IMR-90 (cell line): Measurements from ENCODE around the gene FOSB. TPM values are rescaled to one million over a fixed set of nuclear protein-coding genes. Genes with fewer than 3 reads are reported as not detected.

ENCODE experiments used
- ATAC-seq: fragments of 200-7000 bp; cut with Tn5 transposase; 2 replicates; pipeline ENCODE4 v1.9.1; 2020; ENCODE audit warnings: low read depth, mild to moderate bottlenecking, moderate library complexity
- BruUV-seq: library from RNA; stranded (reverse); fragments of 400-500 nt; replicated peaks from 2 replicates; lab custom pipeline; 2021; lab: Mats Ljungman, UMichigan
- CTCF ChIA-PET: fragments of 300-600 bp; formaldehyde crosslinking; extraction: SDS; loops from one replicate; lab custom pipeline; 2021; ENCODE audit warnings: antibody characterized with exemption; lab: Yijun Ruan, JAX
- POLR2A ChIA-PET: fragments of 300-600 bp; sonication (Branson Sonifier 250); formaldehyde crosslinking; loops from one replicate; lab custom pipeline; 2022; ENCODE audit warnings: antibody characterized with exemption; ENCODE audit not compliant: unreplicated experiment; lab: Charles Lee
- DNase-seq: peaks from one replicate; pipeline ENCODE4 v3.0.0; 2013
- H2AFZ ChIP-seq: replicated peaks from 2 replicates; pipeline ENCODE3; 2013; ENCODE audit warnings: low read length, mild to moderate bottlenecking; ENCODE audit not compliant: poor library complexity
- H2AK5ac ChIP-seq: 2 replicates; pipeline ENCODE4 v1.6.1; 2013; ENCODE audit warnings: low read depth, low read length, inconsistent platforms
- H2AK9ac ChIP-seq: replicated peaks from 2 replicates; pipeline ENCODE3; 2013; ENCODE audit warnings: mild to moderate bottlenecking, low read depth, low read length, moderate library complexity; ENCODE audit not compliant: poor library complexity
- H2BK120ac ChIP-seq: 2 replicates; pipeline ENCODE4 v1.6.1; 2013; ENCODE audit warnings: low read depth, low read length, inconsistent platforms
- H2BK15ac ChIP-seq: 3 replicates; pipeline ENCODE4 v1.6.1; 2013; ENCODE audit warnings: low read depth, low read length, inconsistent platforms
- H2BK20ac ChIP-seq: 2 replicates; pipeline ENCODE4 v1.6.1; 2013; ENCODE audit warnings: low read depth, mild to moderate bottlenecking, inconsistent platforms, low read length, moderate library complexity
- H2BK5ac ChIP-seq: 2 replicates; pipeline ENCODE4 v1.6.1; 2013; ENCODE audit warnings: mild to moderate bottlenecking, low read depth, low read length, inconsistent platforms; ENCODE audit not compliant: poor library complexity, severe bottlenecking
- H3K14ac ChIP-seq: replicated peaks from 2 replicates; pipeline ENCODE4 v1.6.1; 2013; ENCODE audit warnings: low read depth, low read length, inconsistent platforms
- H3K18ac ChIP-seq: 2 replicates; pipeline ENCODE4 v1.6.1; 2013; ENCODE audit warnings: low read depth, low read length, control low read depth
- H3K23ac ChIP-seq: 2 replicates; pipeline ENCODE4 v1.6.1; 2013; ENCODE audit warnings: low read depth, low read length, inconsistent platforms
- H3K27ac ChIP-seq: 2 replicates; pipeline ENCODE4 v1.5.1; 2013; ENCODE audit warnings: mild to moderate bottlenecking, control low read depth, low read length; ENCODE audit not compliant: insufficient read depth
- H3K27me3 ChIP-seq: 2 replicates; pipeline ENCODE4 v1.6.1; 2013; ENCODE audit warnings: low read length; ENCODE audit not compliant: control insufficient read depth, insufficient read depth
- H3K36me3 ChIP-seq: 2 replicates; pipeline ENCODE4 v1.6.1; 2013; ENCODE audit warnings: low read length, mixed read lengths; ENCODE audit not compliant: control insufficient read depth, insufficient read depth
- H3K4ac ChIP-seq: 2 replicates; pipeline ENCODE4 v1.6.1; 2013; ENCODE audit warnings: low read depth, low read length, inconsistent platforms
- H3K4me1 ChIP-seq: 2 replicates; pipeline ENCODE4 v1.6.1; 2013; ENCODE audit warnings: low read length, mixed read lengths; ENCODE audit not compliant: control insufficient read depth, insufficient read depth
- H3K4me2 ChIP-seq: 2 replicates; pipeline ENCODE4 v1.6.1; 2013; ENCODE audit warnings: low read depth, mild to moderate bottlenecking, control low read depth, low read length, moderate library complexity
- H3K4me3 ChIP-seq: 2 replicates; pipeline ENCODE4 v1.5.1; 2013; ENCODE audit warnings: low read depth, mild to moderate bottlenecking, control low read depth, low read length, moderate library complexity; ENCODE audit not compliant: insufficient read depth
- H3K56ac ChIP-seq: 2 replicates; pipeline ENCODE4 v1.6.1; 2013; ENCODE audit warnings: low read length, inconsistent platforms; ENCODE audit not compliant: insufficient read depth; ENCODE audit errors: extremely low read depth
- H3K79me1 ChIP-seq, 2 experiments: 2 replicates each; pipeline ENCODE4 v1.6.1; 2013; ENCODE audit warnings: low read length in 2 of 2, inconsistent platforms in 1 of 2, low read depth in 1 of 2
- H3K9ac ChIP-seq: 2 replicates; pipeline ENCODE4 v1.6.1; 2013; ENCODE audit warnings: low read depth, low read length, control low read depth
- H3K9me1 ChIP-seq: 2 replicates; pipeline ENCODE4 v1.6.1; 2013; ENCODE audit warnings: low read length, inconsistent platforms; ENCODE audit not compliant: insufficient read depth
- H3K9me3 ChIP-seq: 2 replicates; pipeline ENCODE4 v1.6.1; 2013; ENCODE audit warnings: low read length; ENCODE audit not compliant: control insufficient read depth, insufficient read depth
- H4K20me1 ChIP-seq: 2 replicates; pipeline ENCODE4 v1.6.1; 2013; ENCODE audit warnings: low read length, inconsistent platforms; ENCODE audit not compliant: insufficient read depth
- H4K5ac ChIP-seq: 2 replicates; pipeline ENCODE4 v1.6.1; 2013; ENCODE audit warnings: mild to moderate bottlenecking, low read depth, low read length, control low read depth
- H4K8ac ChIP-seq, 2 experiments: 2 replicates each; pipeline ENCODE4 v1.6.1; 2013; ENCODE audit warnings: low read depth in 2 of 2, low read length in 2 of 2, control low read depth in 1 of 2, inconsistent platforms in 1 of 2
- H4K91ac ChIP-seq: 2 replicates; pipeline ENCODE4 v1.6.1; 2013; ENCODE audit warnings: low read depth, low read length, inconsistent platforms; ENCODE audit not compliant: insufficient read depth
- FOS ChIP-seq: fragments of 150-350 bp; IDR thresholded peaks from 2 replicates; pipeline ENCODE4 v1.6.1; 2016; ENCODE audit warnings: low read depth, low read length
- MAFK ChIP-seq: IDR thresholded peaks from 2 replicates; pipeline ENCODE4 v1.6.1; 2012; ENCODE audit warnings: low read depth, low read length, improper control_type of control experiment
- MAZ ChIP-seq: IDR thresholded peaks from 2 replicates; pipeline ENCODE4 v1.6.1; 2012; ENCODE audit warnings: low read depth, mild to moderate bottlenecking, low read length, improper control_type of control experiment, moderate library complexity, borderline replicate concordance
- MXI1 ChIP-seq: IDR thresholded peaks from 2 replicates; pipeline ENCODE4 v1.6.1; 2012; ENCODE audit warnings: low read depth, mild to moderate bottlenecking, low read length, moderate library complexity, borderline replicate concordance
- NFE2L2 ChIP-seq: fragments of 150-350 bp; IDR thresholded peaks from 2 replicates; pipeline ENCODE4 v1.6.1; 2016; ENCODE audit warnings: low read depth, mild to moderate bottlenecking, low read length
- RCOR1 ChIP-seq: IDR thresholded peaks from 2 replicates; pipeline ENCODE4 v1.6.1; 2012; ENCODE audit warnings: mild to moderate bottlenecking, low read length, improper control_type of control experiment; ENCODE audit not compliant: insufficient replicate concordance
- RFX5 ChIP-seq: IDR thresholded peaks from 2 replicates; pipeline ENCODE4 v1.8.0; 2012; ENCODE audit warnings: low read depth, mild to moderate bottlenecking, low read length, moderate library complexity
- WGBS, 2 experiments: methylation state at CpG; one replicate each; pipeline versions ENCODE4 v1.1.5 to v1.1.7; 2013; ENCODE audit warnings: missing lambda C conversion rate in 2 of 2; ENCODE audit not compliant: insufficient read length in 1 of 2; ENCODE audit errors: extremely low coverage in 2 of 2; 5-methylcytosine and 5-hydroxymethylcytosine counted together
- dilution Hi-C: fragments of 300-500 bp; cut with HindIII; formaldehyde crosslinking; loops from one replicate; pipeline ENCODE4 v1.14.3; 2018; ENCODE audit warnings: low sequenced_read_pairs; ENCODE audit not compliant: unreplicated experiment
- in situ Hi-C: fragments of 300-500 bp; cut with MboI; formaldehyde crosslinking; loops from 3 replicates; pipeline ENCODE4 v1.14.3; 2019; ENCODE audit warnings: low sequenced_read_pairs, inconsistent platforms, mixed read lengths
- intact Hi-C: fragments of 100-400 bp; cut with micrococcal nuclease; formaldehyde crosslinking; loops from 2 replicates; pipeline ENCODE4 v1.10.0; 2022
- microRNA-seq, 2 experiments: library from miRNA; stranded (forward) in 1 of 2; unstranded in 1 of 2; fragments of 10-50 nt in 1 of 2; fragments of <30 nt in 1 of 2; gene quantifications in 1 of 2; microRNA quantifications in 1 of 2; one replicate each; pipeline versions ENCODE3 to v1.1.0; 2013 to 2020; ENCODE audit not compliant: insufficient read depth in 1 of 2, insufficient read length in 1 of 2, unreplicated experiment in 1 of 2
- polyA plus RNA-seq, 3 experiments: library from polyadenylated mRNA; depleted of rRNA; stranded (reverse); fragments of >200 nt; gene quantifications; 2 replicates each; pipeline ENCODE4 v1.2.3, GENCODE V29; 2012; ENCODE audit warnings: low replicate concordance in 1 of 3
- small RNA-seq, 5 experiments: library from RNA; depleted of rRNA; stranded (forward); fragments of <200 nt; gene quantifications; one replicate each; pipeline ENCODE3, GENCODE V24; 2012
- total RNA-seq: library from RNA; depleted of rRNA; stranded (reverse); fragments of >200 nt; gene quantifications from 2 replicates; pipeline ENCODE4 v1.2.3, GENCODE V29; 2012; rRNA removed
- TF ChIP-seq, protein P1 (sequence below): fragments of 150-350 bp; IDR thresholded peaks from 2 replicates; pipeline ENCODE4 v1.6.1; 2017; ENCODE audit warnings: mild to moderate bottlenecking, antibody characterized with exemption, low read length, low read depth

FOSB gene
- total and polyA plus RNA-seq, 2 of the 4 experiments (the other 2 are of a cell fraction), result 11.1 to 15.6 TPM

DNA sequence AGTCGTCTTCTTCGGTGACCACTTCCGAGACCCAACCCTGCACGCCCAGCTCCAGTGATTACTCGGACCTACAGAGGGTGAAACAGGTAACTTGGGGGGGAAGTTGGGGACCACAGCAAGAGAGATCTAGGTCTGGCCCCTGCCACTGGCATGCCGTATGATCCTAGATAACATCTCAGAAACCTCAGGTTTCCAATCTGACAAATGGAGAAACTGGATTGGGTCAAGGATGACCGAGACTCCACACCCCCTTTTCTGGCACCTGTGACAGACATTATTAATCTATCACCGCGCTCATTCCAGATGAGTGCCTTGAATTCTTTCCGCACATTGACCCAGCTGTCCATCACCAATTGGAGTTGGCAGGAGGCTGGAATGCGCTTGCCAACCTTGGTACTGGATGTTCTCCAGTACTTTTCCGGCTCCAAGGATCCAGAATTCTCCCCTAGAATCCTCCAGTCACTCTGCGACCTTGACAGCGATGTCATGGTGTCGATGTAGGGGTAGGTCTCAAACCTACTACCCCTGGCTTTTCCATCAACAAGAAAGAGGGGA, 56.9 kb downstream of the FOSB start:
- BruUV-seq, result no TSS peak
- H3K4me2 ChIP-seq, result no peak overlapping the region
- peaks cover 19 to 64% of the 10 kb centered on the region in 2 experiments for H3K79me1 ChIP-seq
- no peak overlapping the region for H2AK9ac ChIP-seq
- no peak overlapping the region for H2BK5ac ChIP-seq
- no peak overlapping the region for H3K23ac ChIP-seq
- no peak overlapping the region for H4K5ac ChIP-seq
- peaks cover 2% of the 10 kb centered on the region; the same call in 1 of the 2 replicates for H3K4me1 ChIP-seq
- H3K36me3 ChIP-seq, result peaks cover 60% of the 10 kb centered on the region
- POLR2A ChIA-PET, result no interaction called here
- no peak overlapping the region for H4K91ac ChIP-seq
- no peak overlapping the region for H2BK20ac ChIP-seq
- no peaks in the 10 kb centered on the region for H3K9me3 ChIP-seq
- no peak overlapping the region for H3K9ac ChIP-seq
- H3K14ac ChIP-seq, result no peak overlapping the region
- H4K8ac ChIP-seq, result no peak overlapping the region
- H3K4ac ChIP-seq, result no peak overlapping the region
- H3K56ac ChIP-seq, result no peak overlapping the region
- no peak overlapping the region for H2AK5ac ChIP-seq
- no peak overlapping the region for H2AFZ ChIP-seq
- dilution Hi-C loops, result no loop called here
- 0 out of 2 replicates have a peak, but pooled peaks cover 4% of the 10 kb centered on the region for H3K9me1 ChIP-seq
- intact Hi-C loops, result loop anchor here (5.0 kb wide), 1 partner anchor 33 kb away; no protein-coding TSS in a partner anchor
- CTCF ChIA-PET, result interaction anchor here (0.6 kb wide), 2 partner anchors 11 to 35 kb away, joined by 5 to 9 read pairs; no protein-coding TSS in a partner anchor
- H3K4me3 ChIP-seq, result no peak overlapping the region
- H4K20me1 ChIP-seq, result peaks cover 66% of the 10 kb centered on the region
- no peak overlapping the region for H2BK120ac ChIP-seq
- H2BK15ac ChIP-seq, result no peak overlapping the region
- H3K27me3 ChIP-seq, result no peaks in the 10 kb centered on the region
- no peak for TF ChIP-seq RFX5
- TF ChIP-seq MXI1, result no peak
- no peak for TF ChIP-seq RCOR1
- TF ChIP-seq FOS, result no peak
- no peak for TF ChIP-seq MAZ
- no peak for TF ChIP-seq NFE2L2
- TF ChIP-seq MAFK, result no peak
- TF ChIP-seq, protein P1, sequence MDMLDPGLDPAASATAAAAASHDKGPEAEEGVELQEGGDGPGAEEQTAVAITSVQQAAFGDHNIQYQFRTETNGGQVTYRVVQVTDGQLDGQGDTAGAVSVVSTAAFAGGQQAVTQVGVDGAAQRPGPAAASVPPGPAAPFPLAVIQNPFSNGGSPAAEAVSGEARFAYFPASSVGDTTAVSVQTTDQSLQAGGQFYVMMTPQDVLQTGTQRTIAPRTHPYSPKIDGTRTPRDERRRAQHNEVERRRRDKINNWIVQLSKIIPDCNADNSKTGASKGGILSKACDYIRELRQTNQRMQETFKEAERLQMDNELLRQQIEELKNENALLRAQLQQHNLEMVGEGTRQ, result no peak
- H3K27ac ChIP-seq, result no peak overlapping the region
- 97% methylated on average over 6 of the region's 15 CpGs; no CpG with 5 or more reads in 1 of the 2 experiments for WGBS, 2 experiments
- DNase-seq (no peak), ATAC-seq (no peak)
- no peak overlapping the region for H3K18ac ChIP-seq
- in situ Hi-C loops, result loop anchor here (10.0 kb wide), 1 partner anchor 120 kb away; no protein-coding TSS in a partner anchor

Small RNA genes within 50 kb of the gene (microRNA-seq; reads per million reads assigned to microRNA genes)
- 0 reads per million in 2 experiments for gene MIR6088

Small RNA genes within 50 kb of the gene (small RNA-seq; reads per million reads assigned to genes)
- gene MIR6088, result 0 reads per million in 5 experiments

Other genes starting within 250 kb of the FOSB start
- not detected in 2 replicates for gene EXOC3L2, start 222.6 kb upstream of the FOSB start, total RNA-seq
- 0.03 TPM in 1 of 2 replicates, not detected in the other for gene EXOC3L2, start 222.6 kb upstream of the FOSB start, polyA plus RNA-seq (2012; rRNA removed)
- gene MARK4, start 216.7 kb upstream of the FOSB start, total RNA-seq, result 8.1 and 11.3 TPM in 2 replicates
- gene MARK4, start 216.7 kb upstream of the FOSB start, polyA plus RNA-seq (2012; rRNA removed), result 20.3 and 20.7 TPM in 2 replicates
- gene CKM, start 145.1 kb upstream of the FOSB start, total RNA-seq, result not detected in 2 replicates
- gene CKM, start 145.1 kb upstream of the FOSB start, polyA plus RNA-seq (2012; rRNA removed), result not detected in 2 replicates
- under 0.01 and 0.18 TPM in 2 replicates for gene KLC3, start 127.2 kb upstream of the FOSB start, total RNA-seq
- gene KLC3, start 127.2 kb upstream of the FOSB start, polyA plus RNA-seq (2012; rRNA removed), result 0.09 and 0.14 TPM in 2 replicates
- gene ERCC2, start 97.4 kb upstream of the FOSB start, total RNA-seq, result 26.7 and 30.6 TPM in 2 replicates
- 66.5 and 75.6 TPM in 2 replicates for gene ERCC2, start 97.4 kb upstream of the FOSB start, polyA plus RNA-seq (2012; rRNA removed)
- gene PPP1R13L, start 62.9 kb upstream of the FOSB start, total RNA-seq, result 0.56 and 3.0 TPM in 2 replicates
- gene PPP1R13L, start 62.9 kb upstream of the FOSB start, polyA plus RNA-seq (2012; rRNA removed), result 11.6 and 13.3 TPM in 2 replicates
- 10.3 and 12.5 TPM in 2 replicates for gene POLR1G, start 61.4 kb upstream of the FOSB start, total RNA-seq
- 8.0 and 8.8 TPM in 2 replicates for gene POLR1G, start 61.4 kb upstream of the FOSB start, polyA plus RNA-seq (2012; rRNA removed)
- 76.9 and 84.2 TPM in 2 replicates for gene ERCC1, start 44.1 kb upstream of the FOSB start, total RNA-seq
- 132 and 153 TPM in 2 replicates for gene ERCC1, start 44.1 kb upstream of the FOSB start, polyA plus RNA-seq (2012; rRNA removed)
- 5.3 and 5.7 TPM in 2 replicates for gene RTN2, start 29.1 kb downstream of the FOSB start, total RNA-seq
- 17.4 and 19.4 TPM in 2 replicates for gene RTN2, start 29.1 kb downstream of the FOSB start, polyA plus RNA-seq (2012; rRNA removed)
- gene PPM1N, start 30.4 kb downstream of the FOSB start, total RNA-seq, result 0.56 and 0.90 TPM in 2 replicates
- 1.6 TPM in 2 replicates for gene PPM1N, start 30.4 kb downstream of the FOSB start, polyA plus RNA-seq (2012; rRNA removed)
- 61.1 and 66.9 TPM in 2 replicates for gene VASP, start 39.5 kb downstream of the FOSB start, total RNA-seq
- 88.8 and 126 TPM in 2 replicates for gene VASP, start 39.5 kb downstream of the FOSB start, polyA plus RNA-seq (2012; rRNA removed)
- 3.9 and 5.2 TPM in 2 replicates for gene OPA3, start 116.8 kb downstream of the FOSB start, total RNA-seq
- 9.6 and 10.9 TPM in 2 replicates for gene OPA3, start 116.8 kb downstream of the FOSB start, polyA plus RNA-seq (2012; rRNA removed)
- gene GPR4, start 134.2 kb downstream of the FOSB start, total RNA-seq, result not detected in 2 replicates
- gene GPR4, start 134.2 kb downstream of the FOSB start, polyA plus RNA-seq (2012; rRNA removed), result 0.02 and 0.04 TPM in 2 replicates
- gene EML2, start 171.4 kb downstream of the FOSB start, total RNA-seq, result 11.1 and 11.8 TPM in 2 replicates
- gene EML2, start 171.4 kb downstream of the FOSB start, polyA plus RNA-seq (2012; rRNA removed), result 25.3 and 26.0 TPM in 2 replicates
- gene GIPR, start 200.2 kb downstream of the FOSB start, total RNA-seq, result 0.18 and 0.28 TPM in 2 replicates
- 0.63 and 1.2 TPM in 2 replicates for gene GIPR, start 200.2 kb downstream of the FOSB start, polyA plus RNA-seq (2012; rRNA removed)
- gene SNRPD2, start 224.0 kb downstream of the FOSB start, total RNA-seq, result 877 and 974 TPM in 2 replicates
- gene SNRPD2, start 224.0 kb downstream of the FOSB start, polyA plus RNA-seq (2012; rRNA removed), result 587 and 623 TPM in 2 replicates
- 6.6 and 7.8 TPM in 2 replicates for gene QPCTL, start 224.7 kb downstream of the FOSB start, total RNA-seq
- 11.5 and 12.1 TPM in 2 replicates for gene QPCTL, start 224.7 kb downstream of the FOSB start, polyA plus RNA-seq (2012; rRNA removed)